Smooth muscle cell (in vitro differentiated cells): ENCODE data around the gene UBAP1L. TPM values are rescaled to one million over a fixed set of nuclear protein-coding genes. Genes with fewer than 3 reads are reported as not detected.

ENCODE experiments used
- DNase-seq: peaks from one replicate; lab custom pipeline; 2025; ENCODE audit not compliant: unreplicated experiment; lab: John Stamatoyannopoulos, UW
- H2AFZ ChIP-seq: fragments of 200-600 bp; sonication (generic); 2 replicates; pipeline ENCODE4 v1.6.0; 2016; ENCODE audit warnings: antibody characterized with exemption, low read depth, mild to moderate bottlenecking
- H3F3A ChIP-seq: fragments of 200-600 bp; sonication (generic); 2 replicates; pipeline ENCODE4 v1.6.0; 2017; ENCODE audit warnings: antibody characterized with exemption, low read depth
- H3K27ac ChIP-seq: fragments of 200-600 bp; sonication (generic); 2 replicates; pipeline ENCODE4 v1.5.1; 2016; ENCODE audit warnings: low read depth, mild to moderate bottlenecking
- H3K27me3 ChIP-seq: fragments of 200-600 bp; sonication (generic); 2 replicates; pipeline ENCODE4 v1.6.1; 2016; ENCODE audit warnings: low read depth, mild to moderate bottlenecking
- H3K36me3 ChIP-seq: fragments of 200-600 bp; sonication (generic); 2 replicates; pipeline ENCODE4 v1.5.1; 2016; ENCODE audit warnings: low read depth
- H3K4me1 ChIP-seq: fragments of 200-600 bp; sonication (generic); 2 replicates; pipeline ENCODE4 v1.5.1; 2016; ENCODE audit warnings: low read depth
- H3K4me2 ChIP-seq: fragments of 200-600 bp; sonication (generic); 2 replicates; pipeline ENCODE4 v1.6.0; 2016; ENCODE audit warnings: mild to moderate bottlenecking
- H3K4me3 ChIP-seq: fragments of 200-600 bp; sonication (generic); 2 replicates; pipeline ENCODE4 v1.5.1; 2016; ENCODE audit warnings: mild to moderate bottlenecking
- H3K79me2 ChIP-seq: fragments of 200-600 bp; sonication (generic); 2 replicates; pipeline ENCODE4 v1.6.0; 2016; ENCODE audit warnings: low read depth, mild to moderate bottlenecking
- H3K9ac ChIP-seq: fragments of 200-600 bp; sonication (generic); 2 replicates; pipeline ENCODE4 v1.6.0; 2016; ENCODE audit warnings: low read depth
- H3K9me3 ChIP-seq: fragments of 200-600 bp; sonication (generic); replicated peaks from 2 replicates; pipeline ENCODE4 v1.5.1; 2016; ENCODE audit warnings: low read depth
- H4K20me1 ChIP-seq: fragments of 200-600 bp; sonication (generic); 2 replicates; pipeline ENCODE4 v1.6.0; 2016; ENCODE audit warnings: low read depth
- WGBS: methylation state at CpG from one replicate; pipeline ENCODE4 v1.1.7; 2016; ENCODE audit warnings: low lambda C conversion rate; 5-methylcytosine and 5-hydroxymethylcytosine counted together
- polyA plus RNA-seq: library from polyadenylated mRNA; unstranded; fragments of >200 nt; fragmentation: Nextera tagmentation; extraction: Ambion mirVana; gene quantifications from 2 replicates; pipeline ENCODE4 v1.2.1, GENCODE V29; 2016
- total RNA-seq: library from RNA; depleted of rRNA; stranded (reverse); fragments of >200 nt; gene quantifications from 2 replicates; pipeline ENCODE4 v1.2.3, GENCODE V29; 2014
- TF ChIP-seq, protein P1 (sequence below): fragments of 200-600 bp; sonication (generic); IDR thresholded peaks from 2 replicates; pipeline ENCODE4 v1.5.1; 2017; ENCODE audit warnings: borderline replicate concordance, mild to moderate bottlenecking, antibody characterized with exemption; ENCODE audit not compliant: insufficient read depth, poor library complexity, severe bottlenecking

UBAP1L gene
- total and polyA plus RNA-seq, 2 experiments from 2014 or later: 1.0 to 1.2 TPM

DNA sequence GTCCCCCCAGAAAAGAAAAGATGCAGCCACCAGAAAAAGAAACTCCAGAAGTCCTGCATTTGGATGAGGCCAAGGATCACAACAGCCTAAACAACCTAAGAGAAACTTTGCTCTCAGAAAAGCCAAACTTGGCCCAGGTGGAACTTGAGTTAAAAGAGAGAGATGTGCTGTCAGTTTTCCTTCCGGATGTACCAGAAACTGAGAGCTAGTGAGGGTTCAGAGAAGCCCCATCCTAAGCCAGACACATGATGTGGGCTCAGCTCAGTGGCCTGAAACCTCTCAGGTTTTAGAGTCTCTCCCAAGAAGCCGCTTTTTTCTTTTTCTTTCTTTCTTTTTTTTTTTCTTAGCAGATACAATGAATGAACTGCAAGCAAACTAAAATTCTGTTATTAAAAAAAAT is 62.0 kb downstream of the UBAP1L start:
- WGBS: 95% methylated on average over 2 of the region's 2 CpGs
- Histone ChIP-seq H3K9ac (no peak overlapping the region), H3K79me2 (no peaks in the 10 kb centered on the region), H3K36me3 (no peaks in the 10 kb centered on the region), H3K27me3 (no peaks in the 10 kb centered on the region), H3K9me3 (no peaks in the 10 kb centered on the region), H4K20me1 (no peaks in the 10 kb centered on the region), H3F3A (no peaks in the 10 kb centered on the region), H3K4me3 (no peak overlapping the region), H2AFZ (no peak overlapping the region), H3K4me1 (no peaks in the 10 kb centered on the region), H3K27ac (no peak overlapping the region), H3K4me2 (no peak overlapping the region)
- no peak for DNase-seq
- TF ChIP-seq, protein P1, sequence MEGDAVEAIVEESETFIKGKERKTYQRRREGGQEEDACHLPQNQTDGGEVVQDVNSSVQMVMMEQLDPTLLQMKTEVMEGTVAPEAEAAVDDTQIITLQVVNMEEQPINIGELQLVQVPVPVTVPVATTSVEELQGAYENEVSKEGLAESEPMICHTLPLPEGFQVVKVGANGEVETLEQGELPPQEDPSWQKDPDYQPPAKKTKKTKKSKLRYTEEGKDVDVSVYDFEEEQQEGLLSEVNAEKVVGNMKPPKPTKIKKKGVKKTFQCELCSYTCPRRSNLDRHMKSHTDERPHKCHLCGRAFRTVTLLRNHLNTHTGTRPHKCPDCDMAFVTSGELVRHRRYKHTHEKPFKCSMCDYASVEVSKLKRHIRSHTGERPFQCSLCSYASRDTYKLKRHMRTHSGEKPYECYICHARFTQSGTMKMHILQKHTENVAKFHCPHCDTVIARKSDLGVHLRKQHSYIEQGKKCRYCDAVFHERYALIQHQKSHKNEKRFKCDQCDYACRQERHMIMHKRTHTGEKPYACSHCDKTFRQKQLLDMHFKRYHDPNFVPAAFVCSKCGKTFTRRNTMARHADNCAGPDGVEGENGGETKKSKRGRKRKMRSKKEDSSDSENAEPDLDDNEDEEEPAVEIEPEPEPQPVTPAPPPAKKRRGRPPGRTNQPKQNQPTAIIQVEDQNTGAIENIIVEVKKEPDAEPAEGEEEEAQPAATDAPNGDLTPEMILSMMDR: no peak

DNA sequence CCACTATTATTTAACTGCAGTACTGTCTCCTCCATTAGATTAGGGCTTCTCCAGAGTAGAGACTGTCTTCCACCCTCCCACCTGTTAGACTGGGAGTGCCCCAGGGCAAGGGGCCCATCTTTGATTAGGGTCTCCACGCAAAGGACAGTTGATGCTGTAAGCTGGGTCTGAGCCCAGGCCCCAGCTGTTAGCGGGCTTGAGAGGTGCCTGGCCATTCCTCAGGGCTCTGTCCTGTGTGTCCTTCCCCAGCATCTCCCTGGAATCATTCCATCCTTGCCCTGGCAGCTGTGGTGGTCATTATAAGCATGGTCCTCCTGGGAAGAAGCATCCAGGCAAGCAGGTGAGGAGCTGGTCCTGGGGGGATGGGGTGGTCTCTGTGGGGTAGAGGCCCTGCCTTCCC is 63.7 kb downstream of the UBAP1L start:
- WGBS: 98% methylated on average over 2 of the region's 2 CpGs
- Histone ChIP-seq H3K4me3 (no peak overlapping the region), H3K27ac (no peak overlapping the region)

DNA sequence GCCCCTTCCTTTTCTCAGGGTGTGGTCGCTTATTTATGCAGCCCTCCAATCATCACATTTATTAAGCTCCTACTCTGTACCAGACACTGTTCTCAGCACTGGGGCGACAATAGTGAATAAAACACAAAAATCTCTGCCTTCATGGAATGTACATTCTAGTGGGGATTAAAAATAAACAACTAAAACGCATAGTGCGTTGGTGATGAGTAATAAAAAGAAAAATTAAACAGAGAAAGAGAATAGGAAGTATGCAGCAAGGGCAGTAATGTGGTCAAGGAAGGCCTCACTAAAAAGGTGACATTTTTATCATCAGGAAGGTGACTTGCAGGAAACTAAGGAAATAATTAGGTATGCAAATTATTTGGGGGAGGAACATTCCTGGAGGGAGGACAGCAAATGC is 64.7 kb downstream of the UBAP1L start:
- Histone ChIP-seq H3K4me2 (no peak overlapping the region), H3K27me3 (no peaks in the 10 kb centered on the region), H3K36me3 (no peaks in the 10 kb centered on the region), H3K4me1 (no peaks in the 10 kb centered on the region), H2AFZ (no peak overlapping the region), H3K4me3 (no peak overlapping the region), H3K9ac (no peak overlapping the region), H3F3A (no peaks in the 10 kb centered on the region), H3K27ac (no peak overlapping the region), H3K9me3 (no peaks in the 10 kb centered on the region), H4K20me1 (no peaks in the 10 kb centered on the region), H3K79me2 (no peaks in the 10 kb centered on the region)
- DNase-seq: no peak
- TF ChIP-seq, protein P1: no peak
- 83% methylated on average over 4 of the region's 4 CpGs for WGBS

More for the DNA sequence above, 63.7 kb downstream of the UBAP1L start:
- TF ChIP-seq, protein P1: no peak
- no peak for DNase-seq
- Histone ChIP-seq H3K27me3 (no peaks in the 10 kb centered on the region), H3K36me3 (no peaks in the 10 kb centered on the region), H3K9me3 (no peaks in the 10 kb centered on the region), H3K9ac (no peak overlapping the region), H4K20me1 (no peaks in the 10 kb centered on the region), H3K79me2 (no peaks in the 10 kb centered on the region), H3F3A (no peaks in the 10 kb centered on the region), H3K4me1 (no peaks in the 10 kb centered on the region), H2AFZ (no peak overlapping the region), H3K4me2 (no peak overlapping the region)

DNA sequence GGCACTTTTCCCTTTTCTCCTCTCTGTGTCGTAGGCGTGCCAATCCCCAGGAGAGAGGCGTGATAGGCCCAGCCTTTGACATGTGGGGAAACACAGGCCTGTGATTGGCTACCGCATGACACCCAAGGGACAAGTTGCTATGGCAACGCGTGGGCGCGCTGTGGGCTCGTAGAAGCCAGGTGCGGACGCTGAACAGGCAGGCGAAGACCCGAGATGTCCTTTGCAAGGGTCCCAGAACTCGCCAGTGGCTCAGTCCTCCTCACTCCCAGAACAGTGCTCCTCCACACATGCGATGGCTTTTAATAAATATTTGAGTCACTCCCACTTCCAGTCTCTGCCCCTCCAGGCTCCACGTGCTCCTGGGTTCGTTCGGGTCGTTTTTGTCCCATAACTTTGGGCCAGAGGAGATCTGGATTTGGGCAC is 65.6 kb downstream of the UBAP1L start:
- H3K27ac ChIP-seq: no peak overlapping the region
- H4K20me1 ChIP-seq: no peaks in the 10 kb centered on the region
- no peaks in the 10 kb centered on the region for H3K9me3 ChIP-seq
- H3K36me3 ChIP-seq: no peaks in the 10 kb centered on the region
- no peak overlapping the region for H2AFZ ChIP-seq
- no peak overlapping the region for H3K9ac ChIP-seq
- 13% methylated on average over 19 of the region's 19 CpGs for WGBS
- peak overlapping the region; percentile 76 for H3K4me2 ChIP-seq
- H3K4me3 ChIP-seq: peak overlapping the region; percentile 33
- TF ChIP-seq, protein P1: no peak
- H3F3A ChIP-seq: no peaks in the 10 kb centered on the region
- no peaks in the 10 kb centered on the region for H3K27me3 ChIP-seq
- no peaks in the 10 kb centered on the region for H3K79me2 ChIP-seq
- peak; percentile 33 for DNase-seq
- no peaks in the 10 kb centered on the region for H3K4me1 ChIP-seq
